GM18520 (cell line): ENCODE data around the gene ADAT2.

ENCODE experiments used
- ATAC-seq: cut with Tn5 transposase; IDR thresholded peaks from one replicate; pipeline ENCODE4 v1.9.1; 2021; ENCODE audit not compliant: unreplicated experiment

ADAT2 gene

DNA sequence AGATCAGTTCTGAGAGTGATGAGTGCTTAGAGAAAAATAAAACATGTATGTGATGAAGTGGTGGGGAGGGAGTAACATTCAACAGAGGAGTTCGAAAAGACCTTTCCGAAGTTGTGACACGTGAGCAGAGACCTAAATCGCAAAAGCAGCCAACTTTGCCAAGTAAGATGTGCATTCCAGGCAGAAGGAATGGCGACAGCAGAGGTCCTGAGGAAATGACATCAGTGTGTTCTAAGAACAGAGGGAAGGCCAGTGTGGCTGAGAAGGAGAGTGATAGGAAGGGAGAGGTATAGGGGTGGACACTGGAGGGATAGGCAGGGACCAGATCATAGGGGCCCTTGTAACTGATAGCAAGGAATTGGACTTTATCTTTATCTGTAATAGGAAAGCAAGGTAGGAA lies 51.3 kb downstream of the ADAT2 start:
- ATAC-seq, result no peak

- ATAC-seq, result no peak
Observed at GRCh38 chr6:143397227-143398222, 53.0 kb downstream of the ADAT2 start.

GRCh38 chr6:143396497-143397226 lies 53.8 kb downstream of the ADAT2 start:
- ATAC-seq, result no peak

- no peak for ATAC-seq
Observed at GRCh38 chr6:143395699-143396098, 54.8 kb downstream of the ADAT2 start.

- no peak for ATAC-seq
Observed at GRCh38 chr6:143394389-143394788, 56.1 kb downstream of the ADAT2 start.

GRCh38 chr6:143390278-143390677 lies 60.2 kb downstream of the ADAT2 start:
- ATAC-seq, result no peak

GRCh38 chr6:143385636-143386035 lies 64.9 kb downstream of the ADAT2 start:
- no peak for ATAC-seq

DNA sequence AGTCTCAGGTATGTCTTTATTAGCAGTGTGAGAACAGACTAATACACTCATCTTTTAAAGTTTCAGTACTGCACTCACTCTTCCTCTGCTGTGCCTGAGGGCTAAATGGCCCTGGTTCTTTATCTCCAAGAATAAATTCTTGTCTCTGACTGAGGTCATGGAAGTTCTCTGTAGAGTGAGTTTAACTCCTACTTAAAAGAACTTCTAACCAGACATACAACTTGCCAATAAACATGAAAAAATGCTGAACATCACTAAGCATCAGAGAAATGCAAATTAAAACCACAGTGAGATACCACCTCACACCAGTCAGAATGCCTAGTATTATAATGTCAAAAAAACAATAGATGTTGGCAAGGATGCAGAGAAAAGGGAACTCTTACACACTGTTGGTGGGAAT lies 73.6 kb downstream of the ADAT2 start:
- no peak for ATAC-seq

DNA sequence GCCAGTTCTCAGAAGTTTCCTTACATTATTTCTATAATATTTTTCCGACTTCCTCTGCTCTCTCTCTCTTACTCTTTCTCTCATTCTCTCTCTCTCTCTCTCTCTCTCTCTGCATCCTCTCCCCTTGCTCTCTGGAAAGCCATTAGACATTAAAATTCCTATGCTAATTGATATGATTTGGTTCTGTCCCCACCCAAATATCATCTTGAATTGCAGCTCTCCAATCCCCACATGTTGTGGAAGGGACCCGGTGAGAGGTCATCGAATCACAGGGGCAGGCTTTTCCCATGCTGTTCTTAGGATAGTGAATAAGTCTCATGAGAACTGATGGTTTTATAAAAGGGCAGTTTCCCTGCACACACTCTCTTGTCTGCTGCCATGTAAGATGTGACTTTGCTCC lies 74.1 kb downstream of the ADAT2 start:
- no peak for ATAC-seq

DNA sequence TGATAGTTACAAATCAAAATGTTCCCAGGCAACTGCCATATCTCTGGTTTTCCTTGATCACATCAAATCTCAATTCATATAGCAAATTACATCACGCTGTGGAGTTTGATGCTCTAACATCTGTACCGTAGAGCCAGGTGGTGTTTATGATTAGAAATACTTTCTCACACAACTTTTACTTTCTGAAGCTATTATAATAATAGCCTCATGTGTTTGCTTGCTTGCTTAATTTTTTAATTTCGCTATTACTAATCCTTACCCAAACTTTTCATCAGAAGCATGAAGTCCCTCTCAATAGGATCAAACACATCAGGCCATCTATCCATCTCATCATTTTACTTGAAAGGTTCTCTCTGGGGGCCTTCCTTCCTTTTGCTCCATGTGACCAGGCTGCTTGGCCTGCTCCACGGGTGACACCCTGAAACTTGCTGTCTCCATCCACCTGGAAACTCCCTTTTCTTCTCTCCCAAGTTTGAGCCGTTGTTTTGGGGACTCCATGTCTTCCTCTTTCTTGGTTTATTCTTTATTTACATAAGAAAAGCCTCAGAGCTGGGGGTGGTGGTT lies 75.4 kb downstream of the ADAT2 start:
- ATAC-seq, result no peak

- ATAC-seq, result no peak
Observed at GRCh38 chr6:143374014-143374413, 76.5 kb downstream of the ADAT2 start.
